Activated effector memory CD4-positive, alpha-beta T cell treated with Interleukin-2 at 50 U/mL for 16 hours (primary cell): ENCODE data around the gene HAND1.

Experiments
- DNase-seq: peaks from one replicate; pipeline ENCODE4 v3.0.0-alpha.2; 2020

HAND1 gene

DNA sequence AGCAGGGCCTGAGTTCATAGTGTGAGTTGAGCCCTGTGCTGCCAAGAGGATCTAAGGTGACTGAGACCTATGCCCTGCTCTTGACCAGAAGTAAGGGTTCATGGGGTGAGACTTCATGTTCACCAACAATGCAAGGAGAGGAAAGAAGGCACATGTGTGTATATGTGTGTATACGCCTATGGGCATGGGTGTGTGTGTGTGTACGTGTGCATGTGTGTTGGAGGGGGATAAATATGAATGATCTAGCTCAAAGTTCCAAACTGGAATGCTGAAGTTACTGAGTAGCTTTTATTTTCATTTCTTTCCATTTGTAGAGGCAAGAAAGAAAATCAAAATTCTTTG lies 25.6 kb upstream of the HAND1 start:
- DNase-seq = no peak

DNA sequence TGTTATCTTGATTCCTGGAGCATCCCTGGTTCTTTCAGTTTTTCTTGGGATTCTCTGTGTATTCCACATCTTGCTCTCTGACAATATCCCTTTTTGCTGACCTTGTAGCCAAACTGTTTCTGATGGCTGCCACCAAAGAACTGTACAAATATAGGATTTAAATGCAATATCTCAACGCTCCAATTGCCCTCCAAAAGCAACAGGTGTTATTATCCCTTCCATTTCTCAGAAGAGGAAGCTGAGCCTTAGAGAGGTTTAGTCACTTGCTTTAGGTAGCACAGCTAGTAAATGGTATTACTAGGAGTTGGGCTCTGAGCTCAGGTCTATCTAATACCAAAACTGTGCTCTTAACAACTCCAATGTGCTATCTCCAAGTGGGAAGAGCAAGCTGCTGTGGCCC lies 24.2 kb upstream of the HAND1 start:
- no peak for DNase-seq

DNA sequence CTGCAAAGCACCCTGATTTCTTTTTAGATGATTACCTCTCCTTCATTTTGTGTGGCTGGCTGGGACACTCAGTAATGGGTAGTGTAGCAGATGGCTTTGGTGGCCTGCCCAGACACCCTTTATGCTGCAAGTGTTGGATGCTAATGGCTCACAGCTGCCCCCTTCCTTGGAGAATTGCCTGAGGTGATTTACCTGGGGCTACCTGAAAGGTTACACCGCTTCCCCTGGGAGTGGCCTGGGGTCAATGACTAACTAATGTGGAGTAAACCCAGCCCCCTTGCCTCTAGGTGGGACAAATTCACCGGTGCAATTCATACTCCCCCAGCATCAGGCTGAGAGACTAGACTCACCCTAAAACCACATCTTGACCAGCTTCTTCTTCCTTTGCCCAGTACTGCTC lies 23.5 kb upstream of the HAND1 start:
- no peak for DNase-seq

DNA sequence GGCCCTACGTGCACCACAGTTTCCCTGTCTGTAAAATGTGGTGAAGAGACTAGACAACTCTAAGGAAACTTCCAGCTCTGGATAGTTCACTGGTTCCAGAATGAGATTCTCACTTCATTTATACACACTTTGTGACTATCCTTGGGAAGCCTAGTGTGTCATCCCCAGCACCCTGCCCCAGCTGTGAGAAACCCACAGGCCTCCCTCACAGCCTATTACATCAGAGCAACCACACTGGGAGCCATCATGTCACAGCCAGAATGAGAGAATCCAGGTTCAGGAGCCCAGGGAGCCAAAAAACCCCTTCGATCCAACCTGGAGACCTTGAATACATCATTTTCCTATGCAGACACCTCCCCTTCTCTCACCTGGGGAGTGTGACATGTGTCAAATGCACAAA lies 21.0 kb upstream of the HAND1 start:
- DNase-seq = no peak

DNA sequence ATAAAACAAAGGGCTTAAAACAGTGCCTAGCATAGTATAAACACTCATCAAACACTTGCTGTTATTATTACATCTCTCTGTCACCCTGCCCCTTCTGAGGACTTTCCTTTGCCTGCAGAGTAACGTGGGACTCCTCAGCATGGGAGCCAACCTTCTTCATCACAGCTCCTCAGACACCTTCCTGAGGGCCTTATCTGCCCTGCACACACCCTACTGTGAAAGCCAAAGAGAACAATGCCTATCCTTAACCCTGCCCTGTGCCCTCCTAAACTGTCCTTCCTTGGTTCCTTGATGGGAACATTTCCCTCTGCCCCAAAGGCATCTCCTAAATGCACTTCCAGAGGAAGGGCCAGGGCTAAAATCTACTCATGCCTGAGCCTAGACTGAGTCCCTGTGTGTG lies 20.6 kb upstream of the HAND1 start:
- DNase-seq = no peak

DNA sequence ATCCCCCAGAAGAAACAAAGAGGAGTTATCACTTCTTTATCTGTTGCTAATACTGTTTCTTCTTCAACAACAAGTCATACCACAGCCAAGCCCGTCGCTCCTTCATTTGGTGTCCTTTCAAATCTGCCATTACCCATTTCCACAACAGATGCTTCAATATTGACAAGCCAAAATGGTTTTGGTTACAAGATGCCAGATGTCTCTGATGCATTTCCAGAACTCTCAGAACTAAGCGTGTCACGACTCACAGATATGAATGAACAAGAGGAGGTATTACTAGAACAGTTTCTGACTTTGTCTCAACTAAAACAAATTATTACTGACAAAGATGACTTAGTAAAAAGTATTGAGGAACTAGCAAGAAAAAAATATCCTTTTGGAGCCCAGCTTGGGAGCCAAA lies 16.0 kb upstream of the HAND1 start:
- DNase-seq = no peak

DNA sequence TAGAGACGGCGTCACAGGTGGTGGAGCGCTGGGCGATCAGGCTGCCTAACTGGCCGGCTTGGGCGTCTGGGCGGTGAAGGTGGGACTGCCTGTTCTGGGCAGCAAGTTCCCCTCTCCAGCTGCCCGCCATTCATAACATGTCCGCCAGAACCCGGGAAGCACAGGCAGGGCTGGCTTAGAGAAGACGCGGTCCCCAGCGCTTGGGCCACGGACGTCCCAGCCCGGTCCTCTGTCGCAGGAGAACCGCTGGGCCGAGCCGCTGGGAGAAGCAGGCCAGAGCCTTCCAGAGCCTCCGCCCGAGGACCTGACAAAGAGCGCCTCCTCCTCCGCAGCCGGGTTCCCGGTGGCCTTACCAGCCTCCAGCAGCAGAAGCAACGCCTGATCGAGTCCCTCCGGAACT lies 15.2 kb upstream of the HAND1 start:
- DNase-seq = no peak

DNA sequence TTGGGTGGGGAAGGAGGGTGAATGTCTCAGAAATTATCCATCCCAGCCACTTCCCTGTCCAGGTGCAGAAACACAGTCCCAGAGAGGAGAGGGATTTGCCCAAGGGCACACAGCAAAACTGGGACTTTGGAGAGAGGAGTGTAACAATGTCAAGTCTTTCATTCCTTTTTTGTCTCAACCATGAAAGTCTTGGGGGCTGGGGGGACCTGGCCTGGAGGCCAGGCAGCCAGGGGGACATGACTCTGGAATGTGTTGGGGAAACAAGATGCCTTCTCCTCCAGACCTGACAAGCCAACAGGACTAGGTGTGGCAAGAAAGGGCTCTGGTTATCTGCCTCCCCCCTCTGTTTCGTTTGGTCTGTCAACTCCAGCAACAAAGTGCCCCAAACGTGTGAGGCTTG lies 13.9 kb upstream of the HAND1 start:
- no peak for DNase-seq

DNA sequence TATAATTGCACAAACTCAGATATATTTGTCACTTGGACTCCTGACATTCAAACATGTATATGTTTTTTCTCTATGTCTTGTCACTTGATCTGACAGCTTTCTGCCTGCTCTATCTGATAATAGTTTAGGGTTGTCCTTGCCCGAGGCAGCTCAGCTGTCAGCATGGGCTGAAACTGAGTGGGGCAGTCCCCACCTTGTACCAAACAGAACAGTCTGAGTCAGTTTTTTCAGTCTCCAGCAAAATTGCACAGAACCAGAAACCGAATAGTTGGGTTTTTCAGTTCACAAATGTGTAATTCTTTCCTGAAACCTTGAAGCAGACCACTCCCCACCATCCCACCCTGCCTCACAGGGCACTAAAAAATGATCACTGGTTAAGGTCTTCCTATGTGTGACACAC lies 9.5 kb upstream of the HAND1 start:
- DNase-seq = no peak

DNA sequence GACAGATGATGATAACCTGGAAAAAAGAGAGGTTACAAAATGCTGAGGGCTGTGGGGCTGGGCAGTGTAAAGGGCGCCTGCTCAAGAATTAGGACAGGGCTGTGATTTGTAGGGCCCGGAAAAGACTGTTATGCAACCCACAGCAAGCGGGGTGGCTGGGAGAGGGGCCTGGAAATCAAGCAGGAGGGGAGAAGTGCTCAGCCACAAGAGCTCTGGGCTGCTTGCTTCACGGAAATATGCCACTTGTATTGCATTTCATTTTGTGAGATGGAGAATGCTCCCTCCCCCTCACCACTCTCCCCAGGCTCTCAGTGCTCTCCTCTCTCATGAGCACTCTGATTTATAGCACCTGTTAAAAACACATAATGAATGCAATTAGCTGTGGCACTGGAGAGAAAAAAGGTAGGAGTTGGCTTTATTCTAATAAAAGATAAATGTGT lies 8.4 kb upstream of the HAND1 start:
- DNase-seq = no peak

DNA sequence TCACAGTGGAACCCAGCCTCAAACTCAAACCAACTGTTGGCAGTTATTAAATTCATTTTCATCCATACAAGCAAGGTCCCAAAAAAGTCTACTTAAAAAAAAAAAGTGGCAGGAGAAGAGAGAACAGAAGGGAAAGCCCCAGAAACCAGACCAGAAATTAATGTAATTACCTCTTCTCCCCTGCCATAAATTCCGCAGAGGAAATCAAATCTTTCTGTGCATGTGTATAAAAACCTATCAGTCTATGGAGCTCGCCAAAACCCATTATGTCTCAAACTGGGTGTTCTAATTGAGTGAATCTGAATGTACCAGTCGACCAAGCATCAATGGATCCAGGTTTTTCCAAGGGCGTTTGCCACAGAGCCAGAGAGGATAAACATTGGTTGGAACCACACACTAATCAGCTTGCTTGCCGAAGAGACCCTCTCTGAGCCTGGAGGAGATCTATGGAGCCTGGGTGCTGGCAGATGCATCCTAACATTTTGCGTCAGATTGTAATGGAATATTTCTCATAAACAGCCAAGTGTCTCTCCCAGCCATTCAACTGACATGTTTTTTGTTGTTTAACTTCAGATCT lies 7.9 kb upstream of the HAND1 start:
- DNase-seq = no peak

DNA sequence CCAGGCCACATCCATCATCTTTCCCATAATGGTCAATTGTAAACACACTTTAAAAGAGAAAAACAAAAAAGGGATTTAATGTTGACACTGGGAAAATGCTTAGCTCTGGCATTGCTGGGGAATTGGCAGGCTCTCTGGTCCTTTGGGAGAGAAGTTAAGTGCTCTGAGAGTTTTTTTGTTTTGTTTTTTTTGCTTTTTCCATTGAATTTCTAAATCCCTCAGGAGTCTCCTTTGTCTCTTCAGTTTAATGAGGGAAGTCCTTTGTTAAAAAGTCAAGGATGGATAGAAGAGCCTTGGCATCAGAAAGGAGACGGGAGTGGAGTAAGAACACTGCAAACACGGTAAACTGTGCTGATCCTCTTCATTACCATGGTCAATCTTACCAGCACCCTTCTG lies 7.1 kb upstream of the HAND1 start:
- no peak for DNase-seq

DNA sequence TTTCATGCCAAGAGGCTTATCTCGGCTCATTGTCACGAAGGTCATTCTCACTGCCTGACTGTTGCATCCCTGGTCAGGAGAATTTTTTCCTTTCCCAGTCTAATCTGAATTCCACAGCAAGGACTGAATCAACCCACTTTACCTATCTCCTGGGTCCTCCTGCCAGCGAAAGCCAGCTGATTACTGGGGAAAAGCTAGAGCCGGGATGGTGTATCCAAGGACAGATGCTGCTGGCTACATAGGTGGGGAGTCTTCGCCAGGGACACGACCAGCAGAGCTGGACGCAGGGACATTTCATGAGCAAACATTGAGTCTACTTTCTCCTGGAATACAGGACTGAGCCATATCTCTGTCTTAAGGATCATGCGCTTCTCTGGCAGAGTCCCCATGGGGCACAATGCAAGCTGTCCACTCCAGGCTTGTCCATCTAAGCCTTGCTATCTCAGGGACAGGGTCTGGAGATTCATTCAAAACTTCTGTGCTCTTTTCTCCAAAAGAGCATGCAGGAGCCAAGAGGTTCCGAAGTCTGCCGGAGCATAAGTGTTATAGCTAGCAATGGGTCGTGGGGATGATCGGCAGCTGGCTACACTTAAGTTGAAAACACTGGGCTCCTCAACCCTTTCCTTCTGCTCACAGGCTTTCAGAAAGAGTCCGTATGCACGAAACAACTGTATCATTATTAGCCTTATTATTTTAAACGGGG lies 6.5 kb upstream of the HAND1 start:
- no peak for DNase-seq

DNA sequence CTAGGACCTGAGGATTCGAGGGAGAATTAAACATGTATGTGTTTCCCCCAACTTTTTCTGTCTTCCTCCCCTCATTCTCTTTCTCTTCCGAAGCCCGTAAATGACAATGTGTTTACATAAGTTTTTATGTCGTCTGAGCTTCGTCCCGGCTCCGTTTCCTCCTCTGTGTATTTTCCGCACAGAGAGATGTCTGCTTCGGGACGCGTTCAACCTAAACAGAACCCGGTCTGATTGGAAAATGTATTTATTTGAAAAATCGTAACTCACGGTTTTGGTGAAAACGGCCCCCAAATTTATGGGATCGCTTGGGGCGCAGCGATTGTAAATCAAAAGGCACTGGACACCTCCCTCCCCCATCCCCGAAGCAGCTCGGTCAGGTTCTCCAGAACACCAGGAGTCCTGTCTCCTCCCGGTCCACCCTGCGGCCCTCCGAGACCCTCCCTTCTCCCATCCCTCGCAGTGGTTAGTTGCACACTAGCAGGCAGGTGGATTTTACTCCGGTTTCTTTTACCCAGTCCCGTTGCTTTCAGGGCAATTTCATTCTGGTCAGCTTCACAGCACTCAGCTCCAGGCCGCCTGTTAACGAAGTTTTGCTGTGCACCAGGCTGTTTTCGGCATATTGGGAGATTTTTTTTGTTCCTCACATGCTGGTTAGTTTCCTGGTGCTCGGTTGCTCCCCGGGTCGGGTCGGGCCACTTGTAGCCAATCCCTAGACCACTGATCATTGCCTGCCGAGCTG lies 5.8 kb upstream of the HAND1 start:
- DNase-seq = no peak

DNA sequence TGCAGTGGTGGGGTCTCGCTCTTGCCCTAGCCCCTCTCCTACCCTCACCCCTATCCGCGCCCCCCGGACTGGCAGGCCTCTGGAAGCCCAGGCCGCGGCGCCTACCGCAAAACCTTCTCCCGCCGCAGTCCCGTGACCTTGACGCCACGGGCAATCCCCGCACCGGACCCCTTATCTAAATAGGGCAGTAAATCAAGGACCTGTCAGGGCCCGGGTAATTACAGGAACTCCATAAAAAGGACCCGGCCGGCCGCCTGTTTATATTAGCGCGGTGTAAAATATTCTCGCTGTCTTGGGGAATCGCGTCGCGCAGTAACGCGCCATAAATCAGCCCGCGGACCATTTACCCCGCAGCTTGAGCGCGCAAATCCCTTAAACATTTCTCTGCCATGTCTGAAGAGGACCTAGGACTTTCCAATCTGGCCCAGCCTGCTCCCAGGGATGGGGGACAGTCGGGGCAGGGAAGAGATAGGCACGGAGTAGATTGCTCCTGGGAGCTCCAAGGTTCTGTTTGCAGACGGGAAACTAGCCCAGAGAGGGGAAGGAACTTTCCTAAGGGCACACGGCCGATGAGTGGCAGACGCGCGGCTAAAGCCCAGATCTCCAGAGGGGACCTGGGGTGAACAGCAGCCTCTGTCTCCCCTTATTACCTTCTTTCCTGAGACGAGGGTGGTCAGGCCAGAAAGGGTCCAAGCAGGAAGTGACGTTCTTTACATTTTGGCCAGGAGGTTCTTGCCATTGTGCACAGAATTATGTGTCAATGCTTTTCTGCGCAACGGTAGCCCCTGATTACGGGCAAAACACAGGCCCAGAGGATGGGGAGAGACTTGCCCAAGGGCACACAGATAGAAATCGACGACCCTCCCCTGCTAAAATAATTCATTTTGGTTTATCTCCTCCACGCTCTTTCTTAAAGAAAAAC lies 4.8 kb upstream of the HAND1 start:
- DNase-seq = no peak

DNA sequence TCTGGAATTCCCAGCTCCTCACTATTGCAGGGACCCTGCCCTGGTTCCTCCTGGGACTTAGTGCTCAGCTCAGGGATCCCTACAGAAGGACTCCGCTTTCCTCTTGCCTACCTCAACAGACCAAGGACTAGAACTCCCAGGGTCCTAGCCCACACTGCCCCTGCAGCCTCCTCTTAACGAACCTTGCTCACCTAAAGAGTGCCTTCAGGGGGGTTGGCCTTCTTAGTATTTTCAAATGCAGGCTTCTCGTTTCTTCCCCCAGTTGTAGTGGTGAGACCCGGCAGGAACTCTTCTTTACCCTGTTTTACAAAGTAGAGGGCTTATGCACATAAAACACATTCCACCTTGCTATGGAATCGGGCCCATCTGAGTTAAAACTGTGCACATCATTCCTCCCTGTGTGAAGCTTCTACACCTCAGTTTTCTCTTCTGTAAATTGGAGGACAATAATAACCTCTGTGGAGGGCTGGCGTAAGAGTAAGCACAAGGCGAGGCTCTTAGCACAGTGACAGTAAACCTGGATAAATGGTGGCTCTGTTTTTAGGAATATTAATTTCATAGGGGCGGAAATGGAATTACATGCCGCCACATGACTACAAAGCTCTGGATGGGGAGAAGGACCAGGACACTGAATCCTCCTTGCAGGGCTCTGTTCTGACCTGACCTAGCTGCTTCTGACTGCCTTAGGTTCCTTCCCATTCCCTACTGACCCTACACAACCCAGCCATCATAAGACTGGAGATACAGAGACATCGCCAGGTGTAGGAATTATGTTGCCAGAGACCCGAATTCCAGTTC lies 3.8 kb upstream of the HAND1 start:
- DNase-seq = no peak

DNA sequence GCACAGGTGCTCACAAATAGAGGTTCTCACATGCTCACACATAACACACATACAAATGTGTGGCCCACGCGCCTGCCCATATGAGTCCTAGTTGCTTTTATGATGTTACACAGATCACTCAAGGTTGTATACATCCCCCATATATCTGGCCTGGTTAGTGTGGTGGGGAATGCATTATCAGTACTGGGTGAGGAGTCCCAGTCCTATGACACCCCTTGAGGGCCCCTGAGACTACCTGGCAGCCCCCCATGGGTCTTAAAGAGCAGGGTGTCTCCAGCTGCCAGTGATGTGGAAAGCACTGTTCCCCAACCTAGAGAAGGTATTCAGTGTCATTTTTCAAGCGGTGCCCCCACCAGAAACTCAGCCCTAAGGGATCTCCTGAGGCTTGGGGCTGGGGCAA lies 2.8 kb upstream of the HAND1 start:
- DNase-seq = no peak

DNA sequence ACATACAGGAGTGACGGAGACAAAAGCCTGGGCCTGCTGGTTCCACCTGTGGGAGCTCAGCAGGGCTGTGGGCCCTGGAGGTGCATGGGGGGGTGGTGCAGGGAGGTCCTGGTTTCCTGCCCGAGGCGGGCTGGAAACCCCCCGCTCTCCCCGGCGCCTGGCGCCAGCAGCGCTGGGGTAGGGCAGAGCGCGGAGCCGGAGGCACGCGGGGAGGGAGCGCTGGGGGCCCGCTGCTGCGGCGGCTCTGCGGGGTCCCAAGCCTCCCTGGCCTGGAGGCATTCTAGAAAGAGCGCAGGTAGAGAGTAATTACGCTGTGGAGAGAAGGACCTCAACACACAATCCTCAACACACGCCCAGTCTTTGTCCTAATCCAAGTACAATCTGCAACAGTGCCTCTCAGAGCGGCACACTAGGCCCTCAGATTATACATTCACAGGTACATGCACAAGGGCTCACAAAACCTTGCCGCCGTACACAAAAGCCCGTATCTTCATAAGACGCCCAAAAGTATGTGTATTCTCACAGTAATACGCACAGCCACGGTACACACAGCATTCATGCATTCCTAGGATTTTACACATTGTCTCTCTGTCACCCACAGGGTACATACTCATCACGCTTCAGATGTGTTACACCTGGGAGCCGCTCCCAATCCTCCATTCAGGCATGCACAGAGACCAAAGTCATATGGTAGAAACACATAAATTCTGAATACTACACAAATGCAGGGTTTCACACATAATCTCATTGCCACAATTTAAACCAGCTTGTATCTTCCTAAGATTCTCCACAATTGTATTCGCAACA lies 2.1 kb upstream of the HAND1 start:
- DNase-seq = no peak

DNA sequence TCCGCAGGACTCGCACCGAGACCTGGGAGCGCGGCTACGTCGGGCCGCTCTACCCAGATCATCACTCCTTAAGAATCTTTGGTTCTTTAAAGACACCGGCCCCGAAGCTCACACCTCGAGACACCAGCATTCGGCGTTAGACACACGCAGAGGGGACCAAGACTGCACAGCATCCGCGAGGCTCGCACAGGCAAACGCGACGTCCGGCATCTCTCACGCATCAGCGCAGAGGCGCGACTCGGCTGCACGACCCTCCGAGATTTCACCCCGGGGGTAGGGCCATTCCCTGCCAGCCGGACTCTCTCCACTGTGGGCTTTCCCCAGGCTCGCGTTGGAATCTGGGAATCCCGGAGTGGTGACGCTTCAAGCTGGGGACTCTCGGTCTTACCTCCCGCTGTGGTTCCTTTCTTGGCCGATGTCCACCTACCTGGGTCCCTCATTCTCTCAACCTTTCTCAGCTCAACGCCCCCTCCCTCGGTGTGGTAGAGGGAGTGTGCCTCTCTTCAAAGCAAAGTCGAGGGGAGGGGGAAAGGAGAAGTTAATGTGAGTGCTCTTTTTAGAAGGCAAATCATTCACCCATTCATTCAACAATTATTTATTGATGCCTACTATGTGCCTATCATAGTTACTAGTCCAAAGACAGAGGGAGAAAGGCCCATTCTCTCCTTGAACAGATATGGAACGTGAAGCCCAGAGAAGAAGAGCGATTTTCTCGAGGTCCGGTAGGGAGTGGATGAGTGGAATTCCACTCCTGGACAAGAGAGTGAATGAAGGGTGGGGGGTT lies 1.3 kb upstream of the HAND1 start:
- DNase-seq = no peak

DNA sequence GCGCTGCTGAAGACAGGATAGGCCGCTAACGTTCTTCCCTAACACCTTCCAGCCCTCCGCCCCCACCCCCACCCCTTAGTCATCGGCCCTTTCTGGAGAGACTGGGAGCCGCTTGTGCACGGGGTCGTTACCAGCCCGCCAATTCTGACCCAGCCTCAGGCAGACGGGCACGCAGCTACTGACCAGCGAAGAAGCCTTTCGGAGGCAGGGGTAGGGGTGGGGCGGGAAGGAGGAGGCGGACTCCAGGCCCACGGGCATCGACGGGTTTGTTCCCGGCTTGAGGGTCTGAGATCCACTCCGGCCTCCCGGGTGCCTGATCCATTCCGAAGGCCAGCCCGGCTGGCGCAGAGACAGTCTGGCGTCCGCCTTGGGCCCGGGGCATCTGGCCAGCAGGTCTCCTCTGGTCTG lies 729 bp upstream of the HAND1 start:
- DNase-seq = no peak
